Measurements from ENCODE around the gene CHRNA5.

DNA sequence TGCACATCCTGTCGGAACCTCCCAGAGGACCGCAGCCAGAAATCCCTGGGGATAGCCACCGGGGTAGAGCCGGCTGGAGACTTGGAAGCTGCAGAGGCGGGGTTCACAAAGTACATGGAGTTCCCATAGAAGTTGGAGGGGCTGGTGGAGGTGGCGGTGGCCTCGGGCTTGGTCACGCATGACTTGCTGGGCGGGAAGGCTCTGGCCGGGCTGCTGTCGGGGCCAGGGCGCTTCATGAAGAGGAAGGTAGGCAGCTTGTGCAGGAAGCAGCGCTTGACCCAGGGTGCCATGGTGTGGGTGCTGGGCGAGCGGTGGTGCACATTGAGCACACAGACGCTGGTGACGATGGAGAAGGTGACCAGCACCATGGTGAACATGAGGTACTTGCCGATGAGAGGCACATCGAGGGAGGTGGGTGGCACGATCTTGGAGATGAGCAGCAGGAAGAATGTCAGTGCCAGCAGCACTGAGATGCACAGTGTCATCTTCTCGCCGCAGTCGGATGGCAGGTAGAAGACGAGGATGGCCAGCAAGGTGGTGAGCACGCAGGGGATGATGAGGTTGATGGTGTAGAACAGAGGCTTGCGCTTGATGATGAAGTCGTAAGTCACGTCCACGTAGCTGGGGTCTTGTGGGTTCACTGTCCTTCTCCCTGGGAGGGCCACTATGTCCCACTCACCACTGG lies 63.9 kb downstream of the CHRNA5 start:
- TF ChIP-seq, protein P1, sequence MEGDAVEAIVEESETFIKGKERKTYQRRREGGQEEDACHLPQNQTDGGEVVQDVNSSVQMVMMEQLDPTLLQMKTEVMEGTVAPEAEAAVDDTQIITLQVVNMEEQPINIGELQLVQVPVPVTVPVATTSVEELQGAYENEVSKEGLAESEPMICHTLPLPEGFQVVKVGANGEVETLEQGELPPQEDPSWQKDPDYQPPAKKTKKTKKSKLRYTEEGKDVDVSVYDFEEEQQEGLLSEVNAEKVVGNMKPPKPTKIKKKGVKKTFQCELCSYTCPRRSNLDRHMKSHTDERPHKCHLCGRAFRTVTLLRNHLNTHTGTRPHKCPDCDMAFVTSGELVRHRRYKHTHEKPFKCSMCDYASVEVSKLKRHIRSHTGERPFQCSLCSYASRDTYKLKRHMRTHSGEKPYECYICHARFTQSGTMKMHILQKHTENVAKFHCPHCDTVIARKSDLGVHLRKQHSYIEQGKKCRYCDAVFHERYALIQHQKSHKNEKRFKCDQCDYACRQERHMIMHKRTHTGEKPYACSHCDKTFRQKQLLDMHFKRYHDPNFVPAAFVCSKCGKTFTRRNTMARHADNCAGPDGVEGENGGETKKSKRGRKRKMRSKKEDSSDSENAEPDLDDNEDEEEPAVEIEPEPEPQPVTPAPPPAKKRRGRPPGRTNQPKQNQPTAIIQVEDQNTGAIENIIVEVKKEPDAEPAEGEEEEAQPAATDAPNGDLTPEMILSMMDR (IDR thresholded peaks at IDR 0.05): no peak
- TF ChIP-seq POLR2A (IDR thresholded peaks at IDR 0.05): no peak
- TF ChIP-seq POLR2AphosphoS5 (IDR thresholded peaks at IDR 0.05): no peak
